Transverse colon (tissue), 3 donors: ENCODE measurements around the gene DHRSX.

Source experiments
- CTCF ChIP-seq, 5 experiments: fragments of 200-600 bp in 3 of 5; fragments of 450-650 bp in 2 of 5; sonication (generic) in 3 of 5; IDR thresholded peaks; 1 replicate in 2 of 5; 2 replicates in 3 of 5; pipeline ENCODE4 v1.5.1; 2016 to 2017; ENCODE audit warnings: antibody characterized with exemption in 5 of 5, inconsistent platforms in 3 of 5, mild to moderate bottlenecking in 2 of 5, moderate library complexity in 1 of 5
- POLR2A ChIP-seq: fragments of 450-650 bp; IDR thresholded peaks from one replicate; pipeline ENCODE4 v1.6.1; 2016; ENCODE audit warnings: antibody characterized with exemption, mild to moderate bottlenecking, moderate library complexity

- no peak for TF ChIP-seq POLR2A
- TF ChIP-seq CTCF (IDR thresholded peaks at IDR 0.05), result no peak
Observed at GRCh38 chrX:2316534-2316933, 184.2 kb downstream of the DHRSX start.
